HS-27A (cell line): ENCODE data around the gene ZNF641.
A peak's percentile ranks its signal among the peaks of the same experiment; 100 is the strongest.

Experiments used
- DNase-seq: peaks from one replicate; pipeline ENCODE4 v3.0.0-alpha.2; 2012; ENCODE audit warnings: low read depth, missing footprints

The ZNF641 gene

DNA sequence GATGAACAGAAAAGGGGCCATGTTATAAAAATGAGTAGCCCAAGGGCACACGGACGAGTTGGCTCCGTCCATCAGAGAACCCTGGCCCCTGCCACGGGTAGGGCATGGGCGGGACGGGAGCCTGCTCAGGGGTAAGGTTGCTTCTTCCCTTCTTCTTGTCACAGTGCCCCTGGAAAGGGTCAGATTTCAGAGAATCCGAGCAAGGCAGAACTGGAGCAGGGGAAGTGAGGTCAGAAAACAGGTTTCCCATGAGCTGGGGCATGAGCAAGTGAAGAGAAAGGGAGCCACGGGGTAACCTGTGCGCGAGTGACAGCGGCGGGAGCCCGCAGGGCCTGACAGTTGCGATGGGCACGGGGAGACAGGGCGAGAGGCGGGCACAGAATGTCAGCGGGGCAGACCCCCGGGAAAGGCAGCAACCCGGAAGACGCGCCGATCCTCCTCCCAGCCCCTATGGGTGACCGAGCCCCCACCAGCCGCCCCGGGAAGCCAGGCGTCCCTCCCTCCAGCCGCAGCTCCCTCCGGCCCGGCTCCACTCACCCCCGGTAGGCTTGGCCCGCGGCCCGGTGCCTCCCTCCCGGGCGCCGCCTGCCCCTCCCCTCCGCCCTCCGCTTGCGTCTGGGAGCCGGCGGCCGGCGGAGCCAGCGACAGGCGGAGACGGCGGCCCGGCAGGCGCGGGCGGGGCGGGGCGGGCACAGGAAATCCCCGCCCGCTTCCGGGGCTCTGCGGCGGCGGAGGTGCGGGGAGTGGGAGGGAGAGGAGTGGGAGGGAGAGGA, at the start of gene ZNF641:
ZNF641 (minus strand) TSS at position 671 of the 773 bp plus-strand sequence. CDS start 2,829 bp downstream, outside the sequence.
- no peak for DNase-seq

DNA sequence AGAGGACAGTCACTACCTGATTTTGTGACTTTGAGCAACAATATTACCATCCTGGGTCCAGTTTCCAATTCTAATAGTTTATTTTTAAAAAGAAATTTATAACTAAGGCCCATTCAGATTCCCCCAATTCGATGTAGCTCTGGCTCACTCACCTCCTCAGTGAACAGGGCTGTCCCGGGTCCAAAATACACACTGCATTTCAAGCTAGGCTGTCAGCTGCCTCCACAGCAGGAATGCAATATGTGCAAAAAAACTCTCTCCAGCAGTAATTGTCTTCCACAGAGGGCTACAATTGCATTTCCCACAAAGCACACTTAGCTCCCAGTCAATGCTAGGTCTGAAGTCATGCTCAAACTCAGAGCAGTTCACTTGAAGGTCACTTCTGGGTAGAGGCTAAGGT, 39.3 kb upstream of the ZNF641 start:
- no peak for DNase-seq

DNA sequence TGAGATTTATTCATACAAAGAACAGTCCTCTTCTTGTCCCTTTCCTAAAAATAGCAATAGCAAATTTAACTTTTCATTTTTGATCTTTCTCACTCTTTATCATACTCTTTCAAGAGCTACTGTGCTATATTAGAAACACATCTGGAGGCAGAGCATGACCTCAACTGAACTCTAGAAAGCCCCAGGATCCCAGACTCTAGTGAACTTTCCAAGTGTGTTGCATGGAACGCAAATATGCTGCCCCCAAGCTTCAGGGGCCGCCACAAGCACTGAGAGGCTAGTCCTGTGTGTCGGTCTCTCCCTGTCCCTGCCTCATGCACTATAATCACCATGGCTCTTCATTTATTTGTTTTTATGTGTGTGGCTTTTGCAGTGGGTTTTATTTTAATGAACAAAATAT, 38.7 kb upstream of the ZNF641 start:
- no peak for DNase-seq

DNA sequence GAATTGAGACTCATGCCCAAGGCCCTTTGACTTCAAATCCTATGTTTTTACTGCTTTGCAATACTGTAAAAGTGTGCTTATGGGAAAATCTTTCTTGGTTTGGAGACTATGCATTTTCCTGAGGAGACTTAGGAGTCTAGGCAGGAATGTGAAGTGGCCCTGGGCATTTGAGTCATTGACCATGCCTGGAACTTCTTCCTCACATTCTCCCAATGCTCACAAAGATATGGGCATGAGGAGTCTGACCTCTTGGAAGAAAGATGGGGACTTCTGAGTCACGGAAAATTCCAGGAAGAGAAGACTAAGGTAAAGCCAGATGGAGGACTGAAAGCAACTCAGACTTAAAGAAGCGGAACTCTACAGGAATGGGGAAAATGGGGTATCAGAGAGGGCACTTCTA, 38.2 kb upstream of the ZNF641 start:
- peak; percentile 14 for DNase-seq

DNA sequence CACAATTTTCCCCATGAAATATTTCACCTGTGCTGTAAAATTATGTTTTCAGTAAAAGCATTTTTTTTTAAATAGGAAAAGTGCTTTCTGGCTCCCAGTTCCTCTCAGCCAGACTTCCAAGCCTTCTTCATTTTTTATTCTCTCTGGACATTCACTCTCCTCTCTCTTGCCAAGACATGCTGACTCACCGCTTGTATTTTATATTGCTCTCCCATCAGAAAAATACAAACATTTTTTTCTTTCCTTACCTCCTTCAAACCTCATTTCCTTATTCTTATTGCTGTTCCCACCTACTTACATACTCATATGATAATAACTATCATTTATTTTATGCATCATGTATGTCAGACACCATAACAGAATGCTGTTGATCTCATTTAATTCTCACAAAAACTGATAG, 37.7 kb upstream of the ZNF641 start:
- no peak for DNase-seq

DNA sequence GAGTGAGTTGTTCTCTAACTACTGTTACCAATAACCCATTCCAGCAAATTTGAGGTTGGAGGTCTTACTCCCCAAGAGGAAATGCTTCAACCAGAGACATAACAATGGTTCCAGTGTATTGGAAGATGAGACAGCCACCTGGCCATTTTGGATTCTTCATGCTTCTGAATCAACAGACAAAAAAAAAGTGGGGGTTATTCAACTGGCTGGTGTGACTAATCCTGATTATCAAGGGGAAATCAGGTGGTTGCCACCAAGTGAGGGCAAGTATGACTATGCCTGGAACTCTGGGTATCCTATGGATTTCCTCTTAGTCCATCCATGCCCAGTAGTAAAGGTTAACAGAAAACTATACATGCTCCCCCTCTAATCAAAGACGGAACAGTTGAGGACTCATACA, 29.9 kb upstream of the ZNF641 start:
- DNase-seq: no peak

DNA sequence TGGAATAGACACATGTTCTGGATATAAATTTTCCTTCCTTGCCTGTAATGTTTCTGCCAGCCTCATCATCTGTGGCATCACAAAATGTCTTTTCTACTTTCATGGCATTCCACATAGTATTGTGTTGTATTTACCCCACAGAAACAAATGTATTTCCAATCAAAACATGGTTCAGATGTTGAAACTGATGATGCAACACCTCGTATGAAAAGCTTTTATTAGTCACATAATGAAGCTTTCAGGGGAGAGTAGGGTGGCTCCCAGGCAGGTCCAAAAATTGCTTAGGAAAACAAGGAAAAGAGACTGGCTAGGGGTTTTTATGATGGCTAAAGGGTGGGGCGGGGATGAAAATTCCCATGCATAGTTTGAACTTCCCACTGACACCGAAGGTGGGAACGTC, 29.1 kb upstream of the ZNF641 start:
- no peak for DNase-seq

DNA sequence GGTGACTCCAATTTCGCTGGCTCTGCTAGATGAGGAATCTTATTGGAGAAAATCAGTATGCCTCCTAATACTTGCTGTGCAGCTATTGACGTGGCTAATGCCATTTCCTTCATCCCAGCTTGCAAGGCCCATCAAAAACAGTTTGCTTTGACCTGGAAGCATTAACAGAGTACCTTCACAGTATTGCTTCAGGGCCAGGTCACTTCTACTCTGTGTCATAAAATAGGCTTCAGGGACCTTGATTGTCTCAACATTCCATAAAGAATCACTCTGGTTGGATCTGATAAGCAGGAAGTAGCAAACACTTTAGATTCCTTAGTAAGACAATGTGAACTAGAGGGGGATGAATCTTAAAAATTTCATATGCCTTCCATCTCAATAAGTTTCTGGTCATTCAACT, 26.9 kb upstream of the ZNF641 start:
- DNase-seq: no peak

DNA sequence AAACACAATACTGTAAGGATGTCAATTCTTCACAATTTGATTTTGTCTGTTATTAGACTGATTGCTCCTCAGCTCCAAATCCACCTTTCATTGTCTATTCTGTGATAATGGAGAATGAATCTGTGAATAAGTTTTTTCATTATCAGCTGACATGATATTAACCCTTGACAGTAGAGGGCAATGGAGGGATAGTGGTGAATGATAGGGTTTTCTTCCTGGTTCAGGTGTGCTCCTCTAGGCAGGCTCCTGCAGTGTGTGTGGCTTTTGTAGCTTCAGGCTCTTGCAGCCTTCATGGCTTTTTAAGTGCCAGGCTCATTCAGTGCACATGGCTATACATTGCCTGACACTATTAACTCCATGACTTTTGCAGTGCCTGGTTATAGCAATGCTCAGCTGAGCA, 23.4 kb upstream of the ZNF641 start:
- no peak for DNase-seq

DNA sequence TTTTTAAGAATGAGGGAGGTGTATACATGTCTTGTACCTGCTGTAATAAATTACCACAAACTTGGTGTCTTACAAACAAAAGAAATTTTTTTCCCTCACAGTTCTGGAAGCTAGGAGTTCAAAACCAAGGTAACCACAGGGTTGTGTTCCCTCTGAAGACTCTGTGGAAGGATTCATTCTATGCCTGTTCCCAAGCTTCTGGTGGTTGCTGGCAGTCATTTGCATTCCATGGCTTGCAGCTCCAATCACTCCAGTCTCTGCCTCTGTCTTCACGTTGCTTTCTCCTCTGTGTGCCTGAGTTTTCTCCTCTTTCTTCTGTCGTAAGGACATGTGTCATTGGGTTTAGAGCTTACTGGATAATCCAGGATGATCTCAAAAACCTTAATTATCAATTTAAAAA, 15.4 kb upstream of the ZNF641 start:
- DNase-seq: no peak

DNA sequence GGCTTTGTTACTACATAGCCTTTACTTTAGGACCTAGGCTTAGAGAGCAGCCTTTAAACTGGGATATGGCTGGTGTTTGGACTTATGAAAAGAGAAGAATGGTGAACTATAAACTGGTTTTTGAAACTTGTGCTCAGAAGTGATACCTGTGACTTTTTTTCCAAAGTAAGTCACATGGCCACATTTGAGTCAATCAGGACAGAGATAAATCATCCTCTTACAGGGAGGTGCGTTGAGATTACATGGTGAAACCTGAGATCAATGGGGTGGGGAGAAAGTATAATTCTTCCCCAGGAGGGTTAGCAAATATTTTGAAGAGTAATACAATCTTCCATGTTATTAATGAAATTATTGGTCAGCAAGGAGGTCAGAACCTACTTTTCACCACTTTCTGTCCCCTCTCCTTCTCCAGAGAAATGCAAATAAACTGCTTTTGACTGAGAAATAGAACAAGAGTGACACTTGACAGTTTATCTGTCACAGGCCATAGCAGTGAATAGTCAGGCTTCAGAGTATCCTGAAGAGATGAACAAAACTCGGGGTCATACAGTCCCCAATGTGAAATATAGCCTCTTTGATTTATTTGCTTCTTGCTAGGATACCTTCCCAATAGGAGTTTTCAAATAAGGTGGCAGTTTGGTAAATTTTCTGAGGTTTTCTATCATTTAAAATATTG, 11.1 kb upstream of the ZNF641 start:
- DNase-seq: no peak

DNA sequence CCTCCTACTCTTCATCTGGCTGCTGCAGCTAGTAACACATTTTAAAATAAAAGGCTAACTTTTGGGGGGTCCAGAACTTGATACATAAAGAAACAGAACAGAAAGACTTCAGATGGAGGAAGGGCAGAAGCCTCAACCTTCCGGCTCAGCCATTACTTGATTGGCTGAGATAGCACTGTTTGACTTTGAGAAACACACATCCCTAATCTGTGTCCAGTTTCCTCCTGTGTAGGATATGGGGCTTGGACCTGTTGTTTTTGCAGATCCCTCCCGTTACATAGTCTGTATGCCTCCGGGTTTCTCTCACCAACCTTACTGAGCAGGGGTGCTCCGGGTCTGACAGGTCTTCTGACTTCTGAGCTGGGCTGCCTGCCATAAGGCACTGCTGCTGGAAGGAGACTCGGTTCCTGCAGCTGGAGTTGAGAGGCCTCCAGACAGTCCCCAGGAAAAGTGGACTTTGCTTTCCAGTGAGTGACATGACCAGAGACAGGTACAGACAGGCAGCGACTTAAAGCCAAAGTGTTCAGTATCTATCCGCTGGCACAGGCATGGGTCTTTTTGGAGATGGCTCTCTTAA, 8.3 kb upstream of the ZNF641 start:
- no peak for DNase-seq

DNA sequence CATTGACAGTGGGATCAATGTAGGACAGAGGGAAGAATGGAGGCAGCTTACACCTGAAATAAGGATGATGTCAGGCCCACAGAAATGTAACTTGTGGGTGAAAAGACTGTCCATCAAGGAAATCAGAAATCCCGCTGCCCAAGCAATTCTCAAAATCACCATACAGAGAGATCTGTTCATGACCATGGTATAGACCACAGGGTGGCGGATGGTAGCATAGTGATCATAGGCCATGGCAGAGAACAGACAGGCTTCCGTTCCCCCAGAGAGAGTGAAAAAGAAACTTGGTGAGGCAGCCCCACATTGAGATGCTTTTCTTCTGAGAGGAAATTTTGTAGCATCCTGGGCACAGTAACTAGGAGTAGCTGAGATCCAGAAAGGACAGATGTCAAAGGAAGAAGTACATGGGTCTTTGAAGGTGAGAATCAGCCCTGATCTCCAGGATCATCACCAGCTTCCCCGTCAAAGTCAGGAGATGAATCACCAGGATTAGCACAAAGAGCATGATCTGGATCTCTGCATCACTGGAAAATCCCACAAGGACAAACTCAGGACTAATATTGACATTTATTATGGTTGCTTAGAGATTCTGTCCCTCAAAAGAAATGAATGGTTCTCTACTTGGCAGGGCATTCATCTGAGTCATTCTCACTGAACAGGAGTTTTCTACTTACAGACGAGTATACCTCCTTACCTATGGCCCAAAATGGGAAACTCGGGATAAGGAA, 5.5 kb upstream of the ZNF641 start:
- DNase-seq: no peak

DNA sequence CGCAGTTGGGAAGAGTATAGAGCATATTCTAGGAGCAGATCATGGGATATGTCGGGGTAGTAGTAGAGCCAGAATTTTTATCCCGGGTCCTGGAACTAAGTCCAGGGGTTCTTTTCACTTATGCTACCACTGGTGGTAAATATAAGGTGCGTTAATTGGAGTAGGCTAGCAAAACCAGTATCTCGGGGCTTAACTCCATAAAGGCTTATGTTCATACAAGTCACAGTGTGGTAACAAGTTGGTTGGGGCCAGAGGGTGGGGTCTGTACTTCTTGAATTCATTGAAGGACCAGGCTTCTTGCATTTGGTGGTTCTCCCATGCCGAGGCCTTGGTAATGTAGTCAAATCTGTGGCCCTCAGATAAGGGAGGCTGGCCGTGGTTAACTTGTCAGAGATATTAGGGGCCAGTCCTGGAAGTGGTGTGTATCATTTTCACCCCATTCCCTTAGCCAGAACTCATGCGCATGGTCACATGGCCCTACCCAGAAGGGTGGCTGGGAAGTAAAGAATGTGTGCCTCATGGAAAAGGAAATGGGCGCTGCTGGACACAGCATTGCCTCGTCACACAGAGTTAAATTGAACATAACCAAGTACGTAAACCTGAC, 1.5 kb upstream of the ZNF641 start:
- DNase-seq: no peak

DNA sequence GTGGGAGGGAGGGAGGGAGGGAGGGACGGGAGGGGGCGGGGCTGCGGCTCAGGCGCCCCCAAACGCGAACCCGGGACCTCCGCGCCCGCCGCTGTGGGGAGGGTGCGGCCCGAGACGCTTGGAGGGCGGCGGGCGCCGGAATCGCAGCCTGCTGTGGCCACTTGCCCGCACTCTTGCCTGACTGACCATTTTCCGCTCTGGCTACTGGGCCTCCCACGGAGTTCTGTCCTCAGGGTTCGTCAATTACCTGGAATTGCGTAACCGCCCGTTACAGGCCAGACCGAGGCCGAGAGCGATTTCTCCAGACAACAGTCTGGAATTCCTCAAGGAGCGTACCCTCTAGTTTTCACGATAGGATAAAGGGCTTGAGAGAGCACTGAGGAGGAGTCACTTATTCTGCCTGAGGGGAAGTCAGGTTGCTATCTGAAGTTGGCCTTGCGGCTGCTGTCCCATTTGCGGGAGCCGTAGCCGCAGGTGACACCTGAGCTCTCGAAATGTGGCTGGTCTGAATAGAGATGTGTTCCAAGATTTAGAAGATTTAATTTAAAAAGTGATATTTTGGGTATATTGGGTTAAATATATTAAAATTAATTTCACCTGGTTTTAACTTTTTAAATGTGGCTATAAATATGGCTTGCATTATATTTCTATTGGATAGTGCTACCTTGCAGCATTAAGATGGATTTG, 446 bp upstream of the ZNF641 start:
- peak; percentile 51 for DNase-seq

DNA sequence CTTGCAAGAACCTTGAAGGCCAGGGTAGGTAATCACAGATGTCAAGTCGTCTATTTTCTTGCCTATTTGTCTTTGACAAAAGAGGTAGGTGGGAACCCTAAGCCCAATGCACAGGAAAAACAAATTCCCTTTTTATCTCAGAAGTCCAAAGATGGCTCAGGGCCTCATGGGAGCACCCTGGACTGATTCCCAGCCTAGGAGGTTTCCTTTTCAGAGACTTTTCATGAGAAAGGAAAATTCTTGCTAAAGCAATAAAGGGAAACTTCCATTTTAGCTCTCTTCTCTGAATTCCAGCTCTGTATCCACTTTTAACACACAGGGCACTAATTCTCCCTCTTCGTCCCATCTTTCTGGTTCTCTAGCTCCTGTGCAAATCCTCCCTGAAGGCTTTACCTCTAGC, 1.2 kb downstream of the ZNF641 start:
- DNase-seq: no peak

DNA sequence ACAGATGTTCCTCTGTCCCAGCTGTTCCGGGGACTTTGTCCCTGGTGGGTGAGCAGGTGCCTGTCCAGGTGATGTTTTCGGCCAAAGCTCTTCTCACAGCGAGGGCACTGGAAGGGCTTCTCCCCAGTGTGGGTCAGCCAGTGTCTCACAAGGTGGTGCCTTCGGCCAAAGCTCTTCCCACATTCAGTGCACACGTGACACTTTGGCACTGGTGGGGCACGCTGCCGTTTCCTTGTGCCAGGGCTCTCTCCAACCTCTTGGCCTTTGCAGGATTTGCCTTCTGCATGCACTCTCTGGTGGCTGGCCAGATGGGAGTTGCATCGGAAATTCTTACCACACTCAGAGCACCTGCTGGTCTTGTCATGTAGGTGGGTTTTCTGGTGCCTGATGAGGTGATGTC, 7.7 kb downstream of the ZNF641 start:
- no peak for DNase-seq

DNA sequence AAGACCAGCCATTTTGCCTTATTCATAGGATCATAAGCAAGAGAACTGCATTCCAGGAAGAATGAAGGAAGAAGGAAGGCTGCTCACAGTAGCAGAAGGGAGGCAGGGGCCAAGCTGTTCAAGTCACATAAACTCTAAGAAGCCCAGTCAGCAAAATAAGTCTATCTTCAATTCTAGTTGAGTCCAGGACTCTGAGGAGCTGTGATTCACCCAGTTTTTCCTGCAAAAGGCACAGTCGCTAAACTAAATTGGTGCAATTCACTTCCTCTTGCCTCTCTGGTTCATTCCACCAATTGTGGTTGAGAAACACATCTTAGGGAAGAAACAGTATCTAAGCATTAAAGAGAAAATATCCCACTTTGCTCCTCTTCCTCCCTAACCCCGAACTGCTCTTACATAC, 9.8 kb downstream of the ZNF641 start:
- DNase-seq: no peak

DNA sequence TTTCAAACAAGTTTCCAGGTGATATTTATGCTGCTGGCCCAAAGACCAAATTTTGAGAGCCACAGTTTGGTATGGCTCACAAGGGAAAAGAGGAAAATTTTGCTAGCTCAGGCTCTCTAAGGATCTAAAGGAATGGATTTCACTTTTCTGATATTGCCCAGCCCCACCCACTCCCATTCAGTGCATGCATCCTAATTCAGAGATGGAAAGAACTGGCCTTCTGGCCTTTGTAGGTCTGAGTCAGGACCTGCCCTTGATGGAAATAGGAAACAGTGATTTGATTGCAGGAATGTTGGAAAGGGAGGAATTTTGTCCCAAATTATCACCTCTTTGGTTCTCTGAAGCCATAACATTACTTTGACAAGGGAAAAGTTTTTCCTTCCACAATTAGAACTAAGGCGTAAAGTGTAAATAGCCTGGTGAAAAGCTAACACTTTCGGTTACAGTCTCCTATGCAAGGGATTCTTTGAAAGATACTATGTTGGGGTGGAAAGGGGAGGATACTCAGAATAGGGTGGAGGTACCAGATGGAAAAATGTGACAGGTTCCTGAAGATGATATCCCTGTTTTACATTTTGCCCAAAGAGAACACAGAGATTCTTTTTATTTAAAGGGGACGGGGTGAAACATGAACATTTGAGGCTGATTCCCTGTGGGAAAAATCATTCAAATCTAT, 11.1 kb downstream of the ZNF641 start:
- DNase-seq: no peak

DNA sequence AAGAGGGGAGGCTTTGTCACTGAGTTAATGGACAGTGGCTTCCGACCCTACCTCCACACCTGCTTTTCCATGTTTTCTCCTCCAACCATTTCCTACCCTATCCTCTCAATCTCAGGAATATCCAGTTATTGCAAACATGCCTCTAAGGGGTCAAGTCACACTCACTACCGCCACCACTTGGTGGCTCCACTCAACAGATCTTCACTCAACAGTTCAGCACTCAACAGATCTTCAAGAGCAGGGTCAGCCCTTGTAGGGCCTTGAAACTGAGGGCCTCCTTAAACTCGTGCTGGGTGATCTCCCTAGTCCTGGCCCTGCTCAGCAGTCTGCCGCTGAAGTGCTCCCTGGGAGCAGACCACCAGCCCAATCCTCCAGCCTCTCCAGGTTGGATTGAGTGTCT, 14.2 kb downstream of the ZNF641 start:
- DNase-seq: no peak

DNA sequence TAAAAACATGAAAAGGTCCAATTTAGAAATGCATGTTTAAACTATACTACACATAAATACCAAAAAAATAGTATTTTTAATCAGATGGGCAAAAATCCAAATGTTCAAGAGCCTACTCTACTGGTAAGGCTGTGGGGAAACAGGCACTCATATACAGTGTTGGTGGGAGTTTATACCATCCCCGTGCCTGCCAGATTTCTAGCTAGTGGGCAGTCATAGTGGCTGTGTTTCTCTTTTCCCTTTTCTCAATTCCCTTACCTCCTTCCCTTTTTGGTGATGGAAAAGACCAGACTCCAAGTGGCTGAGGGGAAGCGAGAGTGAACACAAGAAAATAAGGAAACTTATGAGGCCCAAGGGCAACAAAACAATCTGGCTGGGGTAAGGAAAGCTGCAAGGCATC, 14.7 kb downstream of the ZNF641 start:
- DNase-seq: no peak
